Astrocyte of the cerebellum (primary cell): ENCODE measurements around the gene UNKL.

ENCODE experiments used
- DNase-seq: peaks from one replicate; pipeline ENCODE4 v3.0.0-alpha.2; 2011; ENCODE audit warnings: low read depth
- H3K4me3 ChIP-seq: 2 replicates; pipeline ENCODE4 v1.5.1; 2011; ENCODE audit warnings: mild to moderate bottlenecking, low read depth, low read length, moderate library complexity
- CTCF ChIP-seq: IDR thresholded peaks from 2 replicates; pipeline ENCODE4 v1.5.1; 2012; ENCODE audit warnings: low read length, low read depth, moderate library complexity, mild to moderate bottlenecking; ENCODE audit errors: missing control alignments
- in situ Hi-C: cut with HindIII; loops from 2 replicates; pipeline ENCODE4 v1.10.0; 2017; ENCODE audit warnings: low sequenced_read_pairs

The UNKL gene

GRCh38 chr16:1427473-1428461, 13.3 kb upstream of the UNKL start:
- H3K4me3 ChIP-seq, result no peak overlapping the region
- no peak for TF ChIP-seq CTCF
- no peak for DNase-seq
- in situ Hi-C loops, result no loop called here

DNA sequence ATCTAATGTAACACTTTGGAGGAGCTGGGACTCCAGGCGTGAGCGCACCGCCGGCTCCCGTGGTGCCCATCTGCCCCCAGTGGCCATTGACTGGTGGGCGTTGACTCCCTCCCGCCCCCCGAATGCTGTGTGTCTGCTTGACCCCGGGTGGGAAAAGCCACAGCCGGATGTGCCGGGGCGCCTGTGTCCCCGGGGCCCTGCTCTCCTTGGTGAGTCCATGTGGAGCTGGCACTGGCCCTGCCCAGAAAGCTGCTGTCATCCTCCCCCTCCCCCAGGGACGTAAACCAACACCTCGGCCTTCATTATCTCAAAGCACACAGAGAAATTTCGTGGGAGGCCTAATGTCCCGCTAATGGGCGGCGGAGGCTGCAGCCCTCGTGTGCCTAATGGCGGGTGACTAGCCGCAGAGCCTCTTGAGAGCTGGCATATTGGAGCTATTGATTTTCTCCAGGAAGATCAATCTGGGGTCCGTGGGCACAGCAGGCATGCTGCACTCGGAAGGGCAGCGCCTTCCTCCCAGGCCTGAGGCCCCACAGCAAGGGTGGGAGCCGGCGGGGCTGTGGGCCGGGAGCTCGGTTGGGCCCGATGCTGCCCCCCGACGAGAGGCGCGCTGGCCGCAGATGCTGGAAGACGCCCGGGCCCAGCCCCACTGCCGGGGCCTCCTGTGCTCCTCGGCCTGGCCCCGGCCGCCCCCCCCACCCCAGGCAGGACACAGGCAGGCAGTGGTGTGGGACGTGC, 12.4 kb upstream of the UNKL start:
- no peak overlapping the region for H3K4me3 ChIP-seq
- in situ Hi-C loops, result no loop called here
- DNase-seq, result no peak
- no peak for TF ChIP-seq CTCF

GRCh38 chr16:1425616-1426370, 11.3 kb upstream of the UNKL start:
- no peak overlapping the region for H3K4me3 ChIP-seq
- TF ChIP-seq CTCF, result no peak
- no peak for DNase-seq
- in situ Hi-C loops, result no loop called here

DNA sequence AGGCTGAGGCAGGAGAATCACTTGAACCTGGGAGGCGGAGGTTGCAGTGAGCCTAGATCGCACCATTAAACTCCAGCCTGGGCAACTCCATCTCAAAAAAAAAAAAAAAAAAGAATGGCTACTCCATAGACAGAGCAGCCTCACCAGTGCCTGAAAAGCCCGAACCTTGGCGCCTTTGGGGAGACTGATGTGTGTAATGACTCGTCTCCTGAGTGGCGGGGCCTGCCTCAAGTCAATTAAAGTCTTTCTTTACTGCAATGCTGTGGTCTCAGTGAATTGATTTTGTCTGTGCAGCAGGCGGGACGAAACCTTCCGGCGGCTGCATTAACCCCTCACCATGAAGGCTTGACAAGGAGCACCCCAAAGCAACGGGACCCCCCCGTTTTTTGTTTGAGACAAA, 9.5 kb upstream of the UNKL start:
- H3K4me3 ChIP-seq, result no peak overlapping the region
- in situ Hi-C loops, result no loop called here
- no peak for DNase-seq
- no peak for TF ChIP-seq CTCF

GRCh38 chr16:1422076-1422475, 7.6 kb upstream of the UNKL start:
- in situ Hi-C loops, result no loop called here

More at GRCh38 chr16:1422076-1422475, 7.6 kb upstream of the UNKL start:
- no peak for TF ChIP-seq CTCF
- no peak overlapping the region for H3K4me3 ChIP-seq
- no peak for DNase-seq
